ENCODE measurements around the gene FRMD5. TPM values are rescaled to one million over a fixed set of nuclear protein-coding genes. Genes with fewer than 3 reads are reported as not detected.

The FRMD5 gene
- total and polyA plus RNA-seq, 11 donors = 12.5 to 110 (median 55.7) TPM

- Histone ChIP-seq H3K9me3 (no peaks in the 10 kb centered on the region), H3K4me1 (peaks cover 0 to under 1% (median 0%) of the 10 kb centered on the region in 12 donors), H3K27me3 (no peaks in the 10 kb centered on the region), H3K36me3 (no peaks in the 10 kb centered on the region), H3K27ac (no peak overlapping the region), H3K4me3 (no peak overlapping the region)
- DNase-seq (no peak), ATAC-seq (no peak)
- intact Hi-C loops (cut with DNase I) = loop anchor here in 2 of 10 donors (10.0 kb wide), 2 partner anchors 48 to 108 kb away; no protein-coding TSS in a partner anchor
- TF ChIP-seq, protein P1, sequence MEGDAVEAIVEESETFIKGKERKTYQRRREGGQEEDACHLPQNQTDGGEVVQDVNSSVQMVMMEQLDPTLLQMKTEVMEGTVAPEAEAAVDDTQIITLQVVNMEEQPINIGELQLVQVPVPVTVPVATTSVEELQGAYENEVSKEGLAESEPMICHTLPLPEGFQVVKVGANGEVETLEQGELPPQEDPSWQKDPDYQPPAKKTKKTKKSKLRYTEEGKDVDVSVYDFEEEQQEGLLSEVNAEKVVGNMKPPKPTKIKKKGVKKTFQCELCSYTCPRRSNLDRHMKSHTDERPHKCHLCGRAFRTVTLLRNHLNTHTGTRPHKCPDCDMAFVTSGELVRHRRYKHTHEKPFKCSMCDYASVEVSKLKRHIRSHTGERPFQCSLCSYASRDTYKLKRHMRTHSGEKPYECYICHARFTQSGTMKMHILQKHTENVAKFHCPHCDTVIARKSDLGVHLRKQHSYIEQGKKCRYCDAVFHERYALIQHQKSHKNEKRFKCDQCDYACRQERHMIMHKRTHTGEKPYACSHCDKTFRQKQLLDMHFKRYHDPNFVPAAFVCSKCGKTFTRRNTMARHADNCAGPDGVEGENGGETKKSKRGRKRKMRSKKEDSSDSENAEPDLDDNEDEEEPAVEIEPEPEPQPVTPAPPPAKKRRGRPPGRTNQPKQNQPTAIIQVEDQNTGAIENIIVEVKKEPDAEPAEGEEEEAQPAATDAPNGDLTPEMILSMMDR (IDR thresholded peaks at IDR 0.05) = no peak
- no peak for TF ChIP-seq POLR2A (IDR thresholded peaks at IDR 0.05)
- WGBS, 4 donors = 79 to 90% (median 88%) methylated on average over 2 of the region's 2 CpGs
Measured at GRCh38 chr15:44023176-44023575, 171.9 kb downstream of the FRMD5 start.

- intact Hi-C loops (cut with DNase I) = no loop called here
- no peaks in the 10 kb centered on the region for H3K27me3 ChIP-seq
- WGBS, 4 donors = 78 to 94% (median 87%) methylated on average over 2 of the region's 2 CpGs
- TF ChIP-seq, protein P1 (IDR thresholded peaks at IDR 0.05) = no peak
- TF ChIP-seq POLR2A (IDR thresholded peaks at IDR 0.05) = no peak
- H3K27ac ChIP-seq = no peak overlapping the region
- no peak for ATAC-seq
- no peak for DNase-seq
- no peaks in the 10 kb centered on the region for H3K36me3 ChIP-seq
- no peaks in the 10 kb centered on the region for H3K4me1 ChIP-seq
- no peaks in the 10 kb centered on the region for H3K9me3 ChIP-seq
- H3K4me3 ChIP-seq = no peak overlapping the region
Measured at GRCh38 chr15:44018151-44018550, 176.9 kb downstream of the FRMD5 start.

- ATAC-seq = no peak
Measured at GRCh38 chr15:44015545-44016305, 179.3 kb downstream of the FRMD5 start.

GRCh38 chr15:44011238-44011854 is 183.7 kb downstream of the FRMD5 start:
- Histone ChIP-seq H3K27me3 (no peaks in the 10 kb centered on the region), H3K27ac (no peak overlapping the region), H3K9me3 (no peaks in the 10 kb centered on the region), H3K36me3 (no peaks in the 10 kb centered on the region), H3K4me3 (no peak overlapping the region), H3K4me1 (no peaks in the 10 kb centered on the region)
- 70 to 80% (median 76%) methylated on average over 5 of the region's 5 CpGs for WGBS, 4 donors
- no peak for TF ChIP-seq POLR2A (IDR thresholded peaks at IDR 0.05)
- TF ChIP-seq, protein P1 (IDR thresholded peaks at IDR 0.05) = no peak
- DNase-seq = no peak
- intact Hi-C loops (cut with DNase I) = loop anchor here in 1 of 10 donors (5.0 kb wide), 1 partner anchor 51 kb away; no protein-coding TSS in a partner anchor
- no peak for ATAC-seq

More at GRCh38 chr15:44015545-44016305, 179.3 kb downstream of the FRMD5 start:
- 62 to 71% (median 66%) methylated on average over 3 of the region's 3 CpGs for WGBS, 4 donors
- H3K4me1 ChIP-seq = no peaks in the 10 kb centered on the region
- intact Hi-C loops (cut with DNase I) = no loop called here
- H3K27me3 ChIP-seq = no peaks in the 10 kb centered on the region
- TF ChIP-seq POLR2A (IDR thresholded peaks at IDR 0.05) = no peak
- TF ChIP-seq, protein P1 (IDR thresholded peaks at IDR 0.05) = no peak
- no peaks in the 10 kb centered on the region for H3K9me3 ChIP-seq
- no peak overlapping the region for H3K4me3 ChIP-seq
- H3K27ac ChIP-seq = no peak overlapping the region
- DNase-seq = no peak
- no peaks in the 10 kb centered on the region for H3K36me3 ChIP-seq
